GM19328 (cell line): Measurements from ENCODE around the gene MRPL17.
A peak's percentile ranks its signal among the peaks of the same experiment; 100 is the strongest.

ENCODE experiments used
- ATAC-seq: cut with Tn5 transposase; IDR thresholded peaks from one replicate; pipeline ENCODE4 v1.9.1; 2021; ENCODE audit warnings: mild to moderate bottlenecking, moderate library complexity; ENCODE audit not compliant: unreplicated experiment

The MRPL17 gene

DNA sequence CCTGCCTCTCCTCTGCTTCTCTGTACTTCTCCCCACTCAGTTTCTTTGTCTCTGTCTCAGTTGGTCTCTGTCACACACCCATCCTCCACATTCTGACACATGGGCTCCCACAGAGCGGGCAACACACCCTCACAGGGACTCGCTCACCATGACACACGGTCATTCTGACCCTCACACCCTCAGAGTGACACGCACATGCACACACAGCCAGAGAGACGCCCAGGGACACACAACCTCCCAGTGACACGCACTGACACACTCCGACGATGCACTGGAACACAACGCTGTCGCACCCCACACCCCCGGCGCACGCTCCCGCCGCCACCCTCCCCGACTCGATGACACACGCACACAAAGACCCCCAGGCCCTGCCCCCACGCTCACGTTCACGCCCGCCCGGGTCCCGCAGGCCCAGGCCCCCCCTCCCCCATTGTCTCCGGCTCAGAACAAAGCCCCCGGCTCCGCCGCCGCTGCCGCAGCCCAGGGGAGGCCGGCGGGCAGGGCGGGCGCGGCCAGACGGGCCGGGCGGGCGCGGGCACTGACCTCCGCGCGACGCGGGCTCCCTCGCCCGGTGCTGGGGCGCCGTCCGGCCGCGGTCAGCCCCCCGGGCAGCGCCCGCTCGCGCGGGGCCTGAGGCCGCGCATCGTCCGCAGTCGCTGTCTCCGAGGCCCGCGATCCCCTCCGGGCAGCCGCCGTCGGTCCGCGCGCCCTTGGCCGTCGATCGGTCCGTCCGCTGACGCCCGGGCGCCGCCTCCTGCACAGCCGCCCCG is 27.9 kb downstream of the MRPL17 start:
- no peak for ATAC-seq

DNA sequence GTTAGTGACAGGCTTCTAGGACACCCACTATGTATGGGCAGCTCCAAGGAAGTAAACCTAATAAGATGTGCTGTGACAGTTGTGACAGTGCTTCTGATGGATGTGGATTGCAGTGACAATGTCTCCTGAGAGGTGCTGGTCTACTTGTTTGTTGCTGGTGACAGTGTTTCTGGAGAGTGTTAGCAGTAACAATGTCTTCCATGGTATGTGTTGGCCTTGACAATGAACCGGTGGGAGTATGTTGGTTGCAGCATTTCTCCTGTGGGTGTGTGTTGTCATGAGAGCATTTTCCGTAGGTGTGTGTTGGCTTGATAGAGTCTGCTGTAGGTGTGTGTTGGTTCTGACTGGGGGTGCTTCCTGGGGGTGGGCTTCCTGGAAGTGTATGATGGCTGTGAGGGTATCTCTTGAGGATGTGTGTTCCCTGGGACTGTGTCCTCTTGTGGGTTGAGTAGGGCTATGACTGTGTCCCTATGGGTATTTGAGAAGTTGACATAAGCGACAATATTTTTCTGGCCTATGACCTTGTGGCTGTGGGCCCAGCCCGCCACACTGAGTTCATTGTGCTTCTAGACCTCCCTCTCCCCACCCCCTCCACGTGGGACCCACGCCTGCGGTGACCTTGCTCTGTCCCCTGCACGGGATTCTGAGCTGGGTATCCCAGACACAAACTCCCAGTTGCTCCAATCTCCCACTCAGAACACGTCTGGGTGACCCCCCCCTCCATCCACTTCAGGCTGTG is 28.7 kb downstream of the MRPL17 start:
- no peak for ATAC-seq

GRCh38 chr11:6653656-6654055 is 29.5 kb downstream of the MRPL17 start:
- ATAC-seq = no peak

DNA sequence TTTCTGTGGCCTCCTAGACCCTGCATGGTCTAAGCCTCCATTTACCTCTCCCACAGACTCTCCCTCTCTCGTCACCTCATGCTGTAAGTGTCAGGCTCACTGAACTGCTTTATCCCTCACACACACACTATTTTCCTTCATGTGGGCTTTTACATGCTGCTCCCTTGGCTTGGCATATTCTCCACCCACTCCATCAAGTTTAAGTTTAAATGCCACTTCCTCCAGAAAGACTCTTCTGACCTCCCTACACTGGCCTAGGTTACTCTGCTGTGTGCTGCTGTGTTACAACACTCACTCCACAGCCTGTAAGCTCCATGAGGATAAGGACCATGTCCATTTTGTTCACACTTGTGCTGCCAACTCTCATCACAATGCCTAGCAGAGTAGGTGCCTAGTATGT is 30.0 kb downstream of the MRPL17 start:
- no peak for ATAC-seq

DNA sequence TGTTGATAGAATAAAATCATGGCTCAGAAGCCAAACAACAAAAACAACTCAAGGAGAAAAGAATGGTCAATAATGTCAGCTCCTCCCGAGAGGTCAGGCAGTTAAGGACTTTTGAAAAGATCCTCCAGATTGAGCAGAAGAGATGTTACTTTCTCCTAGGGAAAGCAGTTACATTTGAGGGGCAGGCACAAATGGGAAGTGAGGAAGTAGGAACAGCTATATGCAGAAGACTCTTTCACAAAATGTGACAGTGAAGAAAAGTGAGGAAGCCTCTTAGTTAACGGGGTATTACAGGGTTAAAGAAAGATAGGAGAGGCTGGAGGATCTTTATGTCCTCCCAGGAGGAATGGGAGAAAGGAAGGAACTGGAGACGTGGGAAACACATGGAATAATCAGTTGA is 31.0 kb downstream of the MRPL17 start:
- ATAC-seq = no peak

- ATAC-seq = no peak
Observed at GRCh38 chr11:6650980-6651379, 32.2 kb downstream of the MRPL17 start.

DNA sequence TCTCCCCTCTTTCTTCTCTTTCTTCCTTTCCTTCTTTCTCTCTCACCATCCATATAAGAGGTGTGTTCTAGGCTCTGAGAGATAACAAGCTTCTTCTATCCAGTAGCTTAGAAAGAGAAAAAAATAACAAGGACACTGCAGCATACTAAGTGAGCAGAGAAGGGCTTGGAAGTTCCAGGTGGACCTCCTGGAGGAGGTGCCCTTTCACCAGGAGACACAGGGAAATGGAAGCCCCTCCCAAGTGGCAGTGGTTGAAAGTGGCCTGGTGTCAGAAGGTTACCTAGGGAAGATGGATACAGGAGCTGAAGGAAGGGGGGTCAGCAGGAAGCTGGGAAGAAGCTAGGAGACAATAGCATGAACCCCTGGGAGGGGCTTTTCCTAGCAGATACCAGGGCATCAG is 33.0 kb downstream of the MRPL17 start:
- no peak for ATAC-seq

GRCh38 chr11:6648501-6648900 is 34.6 kb downstream of the MRPL17 start:
- ATAC-seq = no peak

DNA sequence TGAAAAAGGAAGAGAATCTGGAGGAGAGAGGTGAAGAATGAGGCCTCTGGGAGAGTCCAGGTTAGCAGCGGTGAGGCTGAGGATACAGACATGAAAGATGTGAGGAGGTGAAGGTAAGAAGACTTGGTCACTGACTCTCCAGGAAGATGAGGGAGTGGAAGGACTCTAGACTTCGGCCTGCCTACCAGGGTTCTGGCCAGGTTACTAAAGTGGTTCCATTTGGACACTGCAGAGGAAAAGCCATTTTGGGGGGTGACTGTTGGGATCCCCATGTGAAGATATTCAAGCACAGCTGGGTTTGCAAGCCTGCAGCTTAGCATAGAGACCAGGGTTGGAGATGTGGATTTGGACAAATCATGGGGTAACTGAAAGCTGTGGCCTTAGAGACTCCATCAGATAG is 35.3 kb downstream of the MRPL17 start:
- ATAC-seq = no peak

- peak; percentile 80 for ATAC-seq
Observed at GRCh38 chr11:6646918-6647679, 36.0 kb downstream of the MRPL17 start.

DNA sequence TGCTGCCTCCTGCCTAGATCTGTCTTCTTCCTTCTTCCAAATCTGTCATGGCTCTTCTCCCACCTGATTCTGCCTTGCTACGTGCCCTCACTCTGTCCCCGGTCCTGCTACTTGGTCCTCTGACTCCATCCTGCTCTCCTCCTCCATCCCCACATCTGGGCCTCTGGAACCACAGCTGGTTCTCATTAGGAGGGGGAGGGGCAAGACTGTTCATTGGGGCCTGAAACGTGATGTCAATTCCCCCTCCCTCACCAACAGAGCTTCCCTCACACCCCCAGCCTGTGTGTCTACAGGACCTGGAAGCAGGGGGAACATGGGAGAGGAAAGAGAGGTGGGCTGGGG is 36.6 kb downstream of the MRPL17 start:
- no peak for ATAC-seq

DNA sequence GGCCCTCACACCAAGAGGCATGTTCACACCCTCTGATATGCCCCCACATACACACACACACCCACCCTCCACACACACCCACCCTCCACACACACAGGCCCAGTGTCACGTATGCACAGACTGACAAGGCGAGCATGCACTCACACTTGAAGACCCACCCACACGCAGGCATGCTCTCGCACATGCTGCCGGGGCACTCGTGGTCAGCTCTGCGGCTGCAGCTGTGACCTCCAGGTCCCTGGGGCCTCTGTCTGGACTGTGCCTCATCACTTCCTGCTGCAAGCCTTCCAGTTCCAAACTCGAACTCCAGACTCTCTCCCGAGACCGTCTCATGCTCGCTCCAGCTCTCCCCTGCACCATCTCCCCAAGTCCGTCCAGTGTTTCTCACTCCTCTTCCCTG is 37.1 kb downstream of the MRPL17 start:
- ATAC-seq = no peak

DNA sequence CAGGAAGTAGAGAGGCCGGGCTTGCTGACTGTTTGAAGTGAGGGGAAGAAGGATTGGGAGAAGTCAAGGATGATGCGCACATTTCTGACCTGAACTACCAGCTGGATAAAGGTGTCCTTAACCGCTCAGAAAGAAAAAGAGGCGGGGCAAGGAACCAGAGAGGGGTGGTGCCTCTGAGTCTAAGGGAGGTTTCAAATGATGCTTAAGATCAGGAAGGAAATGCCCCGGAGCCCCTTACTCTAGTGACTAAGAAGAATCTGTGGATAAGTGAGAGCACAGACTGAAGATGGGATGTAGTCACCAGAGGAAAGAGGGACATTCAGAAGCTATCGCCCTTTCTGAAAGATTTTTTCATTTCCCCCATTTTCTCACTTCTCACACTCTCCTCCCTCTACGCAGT is 40.2 kb downstream of the MRPL17 start:
- no peak for ATAC-seq

- no peak for ATAC-seq
Observed at GRCh38 chr11:6640985-6641701, 42.0 kb downstream of the MRPL17 start.

DNA sequence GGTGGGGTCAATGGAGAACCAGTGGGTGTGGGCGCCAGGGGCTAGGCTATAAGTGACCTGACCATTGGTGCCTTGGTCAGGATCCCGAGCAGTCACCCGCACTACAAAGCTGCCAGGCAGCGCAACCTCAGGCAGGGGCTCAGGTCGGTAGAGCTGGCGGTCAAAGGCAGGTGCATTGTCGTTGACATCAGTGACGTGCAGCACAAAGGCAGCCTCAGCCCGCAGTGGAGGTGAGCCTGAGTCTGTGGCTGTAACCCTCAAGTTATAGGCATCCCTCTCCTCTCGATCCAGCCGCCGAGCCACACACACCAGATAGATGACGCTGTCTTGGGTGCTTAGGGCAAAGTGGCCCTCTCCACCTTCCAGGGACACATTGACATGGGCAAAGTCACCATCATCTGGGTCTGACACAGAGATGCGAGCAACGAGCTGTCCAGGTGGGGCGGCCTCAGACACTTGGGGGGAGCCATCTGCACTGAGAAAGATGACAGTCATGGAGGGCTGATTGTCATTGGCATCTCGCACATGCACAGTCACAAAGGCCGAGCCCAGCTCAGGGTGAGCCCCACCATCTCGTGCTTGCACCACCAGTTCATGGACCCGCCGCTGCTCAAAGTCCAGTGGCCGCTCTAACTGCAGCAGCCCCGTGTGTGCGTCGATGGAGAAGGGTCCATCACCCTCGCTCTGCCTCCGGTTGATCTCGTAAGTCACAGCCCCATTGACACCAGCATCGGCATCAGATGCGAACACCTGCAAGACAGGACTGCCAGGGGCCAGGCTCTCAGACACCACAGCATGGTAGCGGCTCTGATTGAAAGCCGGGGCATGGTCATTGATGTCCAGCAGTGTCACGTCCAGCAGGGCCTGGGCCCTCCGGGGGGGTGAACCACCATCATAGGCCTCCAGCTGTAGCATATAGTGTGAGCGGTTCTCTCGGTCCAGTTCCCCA is 42.8 kb downstream of the MRPL17 start:
- ATAC-seq = no peak

GRCh38 chr11:6638429-6638828 is 44.7 kb downstream of the MRPL17 start:
- no peak for ATAC-seq

DNA sequence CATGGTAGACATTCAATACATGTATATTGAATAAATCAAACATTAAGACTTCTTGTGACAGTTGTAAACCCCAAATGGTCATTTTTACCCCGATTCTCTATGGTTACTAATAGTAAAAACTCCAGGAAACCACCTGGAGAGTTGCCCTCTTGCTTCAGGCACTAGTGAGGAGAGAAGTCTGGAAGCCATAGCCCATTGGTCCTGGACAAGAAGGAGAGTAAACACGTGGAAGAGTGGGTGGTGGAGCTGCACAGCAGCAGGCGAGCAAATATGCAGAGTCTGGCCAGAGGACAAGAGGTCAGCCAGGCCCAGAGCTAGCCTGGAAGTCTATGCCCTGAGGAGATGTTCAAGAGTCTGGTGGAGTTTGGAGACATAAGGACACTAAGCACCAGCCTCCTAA is 45.3 kb downstream of the MRPL17 start:
- ATAC-seq = no peak

GRCh38 chr11:6636480-6636879 is 46.7 kb downstream of the MRPL17 start:
- no peak for ATAC-seq

- ATAC-seq = no peak
Observed at GRCh38 chr11:6635082-6635932, 47.8 kb downstream of the MRPL17 start.
